ENCODE measurements around the gene ADAM12.

Gene ADAM12

GRCh38 chr10:125997586-125997985 lies 390.7 kb downstream of the ADAM12 start:
- H3K4me3 ChIP-seq (ENCODE audit: low read depth, low read length) = no peak overlapping the region
- no peak for DNase-seq (ENCODE audit: low read depth)
- TF ChIP-seq, protein P1, sequence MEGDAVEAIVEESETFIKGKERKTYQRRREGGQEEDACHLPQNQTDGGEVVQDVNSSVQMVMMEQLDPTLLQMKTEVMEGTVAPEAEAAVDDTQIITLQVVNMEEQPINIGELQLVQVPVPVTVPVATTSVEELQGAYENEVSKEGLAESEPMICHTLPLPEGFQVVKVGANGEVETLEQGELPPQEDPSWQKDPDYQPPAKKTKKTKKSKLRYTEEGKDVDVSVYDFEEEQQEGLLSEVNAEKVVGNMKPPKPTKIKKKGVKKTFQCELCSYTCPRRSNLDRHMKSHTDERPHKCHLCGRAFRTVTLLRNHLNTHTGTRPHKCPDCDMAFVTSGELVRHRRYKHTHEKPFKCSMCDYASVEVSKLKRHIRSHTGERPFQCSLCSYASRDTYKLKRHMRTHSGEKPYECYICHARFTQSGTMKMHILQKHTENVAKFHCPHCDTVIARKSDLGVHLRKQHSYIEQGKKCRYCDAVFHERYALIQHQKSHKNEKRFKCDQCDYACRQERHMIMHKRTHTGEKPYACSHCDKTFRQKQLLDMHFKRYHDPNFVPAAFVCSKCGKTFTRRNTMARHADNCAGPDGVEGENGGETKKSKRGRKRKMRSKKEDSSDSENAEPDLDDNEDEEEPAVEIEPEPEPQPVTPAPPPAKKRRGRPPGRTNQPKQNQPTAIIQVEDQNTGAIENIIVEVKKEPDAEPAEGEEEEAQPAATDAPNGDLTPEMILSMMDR (IDR thresholded peaks at IDR 0.05; ENCODE audit: control insufficient read depth, extremely low read depth, insufficient read depth) = no peak

- TF ChIP-seq, protein P1 (IDR thresholded peaks at IDR 0.05; ENCODE audit: control insufficient read depth, extremely low read depth, insufficient read depth) = no peak
- no peak overlapping the region for H3K4me3 ChIP-seq (ENCODE audit: low read depth, low read length)
- DNase-seq (ENCODE audit: low read depth) = no peak
These were observed 392.5 kb downstream of the ADAM12 start for GRCh38 chr10:125995726-125996304.

GRCh38 chr10:125994601-125995000 lies 393.7 kb downstream of the ADAM12 start:
- no peak for DNase-seq (ENCODE audit: low read depth)
- no peak overlapping the region for H3K4me3 ChIP-seq (ENCODE audit: low read depth, low read length)
- TF ChIP-seq, protein P1 (IDR thresholded peaks at IDR 0.05; ENCODE audit: control insufficient read depth, extremely low read depth, insufficient read depth) = no peak

GRCh38 chr10:125992254-125992653 lies 396.0 kb downstream of the ADAM12 start:
- TF ChIP-seq, protein P1 (IDR thresholded peaks at IDR 0.05; ENCODE audit: control insufficient read depth, extremely low read depth, insufficient read depth) = no peak

DNA sequence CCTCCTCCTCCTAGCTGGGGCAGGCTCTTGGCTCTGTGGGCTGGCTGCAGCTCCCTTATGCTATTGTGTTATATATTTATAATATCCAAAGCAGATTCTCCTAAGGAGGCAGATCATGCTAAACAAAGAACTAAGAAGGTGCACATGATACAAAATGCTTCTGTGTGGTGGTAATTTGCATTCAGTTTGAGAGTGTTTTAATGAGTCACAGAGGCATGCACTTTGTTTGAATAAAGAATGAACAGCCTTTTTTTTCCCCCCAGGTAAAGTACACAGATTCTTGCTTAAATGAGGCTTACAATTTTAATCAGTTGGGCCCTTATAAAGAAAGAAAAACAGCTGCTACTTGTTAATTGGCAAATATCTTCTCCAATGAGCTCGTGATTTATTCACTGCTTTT lies 396.9 kb downstream of the ADAM12 start:
- no peak for DNase-seq (ENCODE audit: low read depth)
- TF ChIP-seq, protein P1 (IDR thresholded peaks at IDR 0.05; ENCODE audit: control insufficient read depth, extremely low read depth, insufficient read depth) = no peak
- H3K4me3 ChIP-seq (ENCODE audit: low read depth, low read length) = no peak overlapping the region

More at GRCh38 chr10:125992254-125992653, 396.0 kb downstream of the ADAM12 start:
- DNase-seq (ENCODE audit: low read depth) = no peak
- H3K4me3 ChIP-seq (ENCODE audit: low read depth, low read length) = no peak overlapping the region

GRCh38 chr10:125990974-125991373 lies 397.3 kb downstream of the ADAM12 start:
- no peak for DNase-seq (ENCODE audit: low read depth)
- TF ChIP-seq, protein P1 (IDR thresholded peaks at IDR 0.05; ENCODE audit: control insufficient read depth, extremely low read depth, insufficient read depth) = no peak
- no peak overlapping the region for H3K4me3 ChIP-seq (ENCODE audit: low read depth, low read length)

GRCh38 chr10:125989791-125990190 lies 398.5 kb downstream of the ADAM12 start:
- TF ChIP-seq, protein P1 (IDR thresholded peaks at IDR 0.05; ENCODE audit: control insufficient read depth, extremely low read depth, insufficient read depth) = no peak
- no peak for DNase-seq (ENCODE audit: low read depth)
- H3K4me3 ChIP-seq (ENCODE audit: low read depth, low read length) = no peak overlapping the region

Data from LNCaP clone FGC (cell line).